Measurements from ENCODE around the gene PHF21B.

DNA sequence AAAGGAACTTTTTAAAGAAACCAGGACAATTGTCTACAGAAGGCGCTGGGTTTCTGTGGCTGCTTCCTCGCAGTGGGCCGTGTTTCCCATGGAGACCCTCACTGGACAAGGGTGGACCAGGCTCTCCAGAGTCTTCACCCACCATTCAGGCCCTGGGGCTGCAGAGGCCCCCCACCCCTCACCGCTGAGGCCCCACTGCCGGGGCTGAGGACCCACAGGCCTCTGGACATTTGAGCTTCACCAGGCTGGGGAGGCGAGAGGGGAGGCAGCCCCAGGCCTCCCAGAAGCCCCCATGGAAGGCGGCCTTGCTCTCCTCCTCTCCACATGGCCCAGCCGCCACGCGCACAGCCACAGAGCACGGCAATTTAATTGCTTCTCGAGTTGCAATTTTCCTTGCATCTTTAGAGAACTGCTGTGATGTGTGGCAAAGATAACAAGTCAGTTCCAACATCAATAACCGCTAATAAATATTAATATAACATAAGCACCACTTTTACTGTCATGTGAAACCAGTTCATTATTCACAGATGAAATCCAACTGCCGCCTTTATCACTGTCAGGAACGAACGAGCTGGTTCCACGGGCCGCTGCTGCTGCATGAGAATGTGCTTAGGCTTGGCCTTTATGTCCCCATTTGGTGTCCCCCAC lies 81.0 kb downstream of the PHF21B start:
- TF ChIP-seq, protein P1, sequence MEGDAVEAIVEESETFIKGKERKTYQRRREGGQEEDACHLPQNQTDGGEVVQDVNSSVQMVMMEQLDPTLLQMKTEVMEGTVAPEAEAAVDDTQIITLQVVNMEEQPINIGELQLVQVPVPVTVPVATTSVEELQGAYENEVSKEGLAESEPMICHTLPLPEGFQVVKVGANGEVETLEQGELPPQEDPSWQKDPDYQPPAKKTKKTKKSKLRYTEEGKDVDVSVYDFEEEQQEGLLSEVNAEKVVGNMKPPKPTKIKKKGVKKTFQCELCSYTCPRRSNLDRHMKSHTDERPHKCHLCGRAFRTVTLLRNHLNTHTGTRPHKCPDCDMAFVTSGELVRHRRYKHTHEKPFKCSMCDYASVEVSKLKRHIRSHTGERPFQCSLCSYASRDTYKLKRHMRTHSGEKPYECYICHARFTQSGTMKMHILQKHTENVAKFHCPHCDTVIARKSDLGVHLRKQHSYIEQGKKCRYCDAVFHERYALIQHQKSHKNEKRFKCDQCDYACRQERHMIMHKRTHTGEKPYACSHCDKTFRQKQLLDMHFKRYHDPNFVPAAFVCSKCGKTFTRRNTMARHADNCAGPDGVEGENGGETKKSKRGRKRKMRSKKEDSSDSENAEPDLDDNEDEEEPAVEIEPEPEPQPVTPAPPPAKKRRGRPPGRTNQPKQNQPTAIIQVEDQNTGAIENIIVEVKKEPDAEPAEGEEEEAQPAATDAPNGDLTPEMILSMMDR (conservative IDR thresholded peaks at IDR 0.05), result no peak
- no peak for TF ChIP-seq ZFX (IDR thresholded peaks at IDR 0.05)
